Activated T-cell treated with anti-CD3 and anti-CD28 coated beads, Interleukin-2, amount 50 U/mL, for 4 hours (primary cell): ENCODE data around the gene ELP2. TPM values are rescaled to one million over a fixed set of nuclear protein-coding genes. Genes with fewer than 3 reads are reported as not detected.
"Not testable (repeated sequence)": the region's sequence is repeated elsewhere in the genome, so short reads cannot be mapped to it uniquely, and the experiment has no call there.

Experiments
- ATAC-seq, 2 donors: fragments of 200-7000 bp; cut with Tn5 transposase; one replicate each; pipeline ENCODE4 v1.10.0; 2021
- DNase-seq: peaks from one replicate; pipeline ENCODE4 v3.0.0-alpha.2; 2020
- H3K27me3 Mint-ChIP-seq: one replicate; pipeline ENCODE4 v1.8.0; 2021; ENCODE audit warnings: low read depth, mixed read lengths
- H3K36me3 Mint-ChIP-seq: one replicate; pipeline ENCODE4 v1.8.0; 2022; ENCODE audit warnings: mixed read lengths; ENCODE audit not compliant: insufficient read depth
- H3K4me1 Mint-ChIP-seq: one replicate; pipeline ENCODE4 v1.8.0; 2021; ENCODE audit warnings: low read depth, mixed read lengths
- H3K4me3 Mint-ChIP-seq: one replicate; pipeline ENCODE4 v1.8.0; 2021; ENCODE audit warnings: mild to moderate bottlenecking, moderate library complexity, mixed read lengths
- H3K9me3 Mint-ChIP-seq: one replicate; pipeline ENCODE4 v1.8.0; 2021; ENCODE audit warnings: mixed read lengths
- total RNA-seq, 3 donors: library from RNA; stranded (reverse); gene quantifications; one replicate each; pipeline ENCODE4 v1.2.1, GENCODE V29; 2021

ELP2 gene
- total RNA-seq, 3 donors from 2014 or later, result 91.2 to 114 (median 99.2) TPM

GRCh38 chr18:36197511-36198166 is 67.9 kb downstream of the ELP2 start:
- Mint-ChIP-seq H3K27me3 (no peaks in the 10 kb centered on the region), H3K4me1 (no peaks in the 10 kb centered on the region), H3K9me3 (no peaks in the 10 kb centered on the region), H3K4me3 (no peak overlapping the region), H3K36me3 (no peaks in the 10 kb centered on the region)
- no peak for DNase-seq
- ATAC-seq, result no peak

- Mint-ChIP-seq H3K4me3 (no peak overlapping the region), H3K36me3 (no peaks in the 10 kb centered on the region), H3K4me1 (no peaks in the 10 kb centered on the region), H3K9me3 (no peaks in the 10 kb centered on the region), H3K27me3 (no peaks in the 10 kb centered on the region)
- ATAC-seq, result no peak
- DNase-seq, result no peak
Observed at GRCh38 chr18:36199691-36200295, 70.1 kb downstream of the ELP2 start.

- DNase-seq, result no peak
- ATAC-seq, result no peak
Observed at GRCh38 chr18:36200354-36200771, 70.7 kb downstream of the ELP2 start.

GRCh38 chr18:36201765-36202164 is 72.1 kb downstream of the ELP2 start:
- Mint-ChIP-seq H3K36me3 (no peaks in the 10 kb centered on the region), H3K9me3 (no peaks in the 10 kb centered on the region), H3K4me1 (no peaks in the 10 kb centered on the region), H3K27me3 (no peaks in the 10 kb centered on the region), H3K4me3 (no peak overlapping the region)
- ATAC-seq (no peak), DNase-seq (no peak)

More at GRCh38 chr18:36200354-36200771, 70.7 kb downstream of the ELP2 start:
- no peaks in the 10 kb centered on the region for H3K9me3 Mint-ChIP-seq
- no peaks in the 10 kb centered on the region for H3K27me3 Mint-ChIP-seq
- H3K4me1 Mint-ChIP-seq, result no peaks in the 10 kb centered on the region
- no peaks in the 10 kb centered on the region for H3K36me3 Mint-ChIP-seq
- no peak overlapping the region for H3K4me3 Mint-ChIP-seq

- H3K9me3 Mint-ChIP-seq, result peaks cover 9% of the 10 kb centered on the region
- DNase-seq (no peak), ATAC-seq (no peak)
Observed at GRCh38 chr18:36203360-36203895, 73.7 kb downstream of the ELP2 start.

GRCh38 chr18:36205166-36205565 is 75.5 kb downstream of the ELP2 start:
- ATAC-seq (no peak), DNase-seq (no peak)
- no peaks in the 10 kb centered on the region for H3K4me1 Mint-ChIP-seq
- no peak overlapping the region for H3K4me3 Mint-ChIP-seq
- peaks cover 9% of the 10 kb centered on the region for H3K9me3 Mint-ChIP-seq
- H3K36me3 Mint-ChIP-seq, result no peaks in the 10 kb centered on the region
- no peaks in the 10 kb centered on the region for H3K27me3 Mint-ChIP-seq

More at GRCh38 chr18:36203360-36203895, 73.7 kb downstream of the ELP2 start:
- Mint-ChIP-seq H3K4me1 (no peaks in the 10 kb centered on the region), H3K27me3 (no peaks in the 10 kb centered on the region), H3K4me3 (no peak overlapping the region), H3K36me3 (no peaks in the 10 kb centered on the region)

GRCh38 chr18:36207303-36207702 is 77.6 kb downstream of the ELP2 start:
- H3K36me3 Mint-ChIP-seq, result no peaks in the 10 kb centered on the region
- no peaks in the 10 kb centered on the region for H3K4me1 Mint-ChIP-seq
- H3K4me3 Mint-ChIP-seq, result no peak overlapping the region
- ATAC-seq (no peak), DNase-seq (no peak)
- peaks cover 8% of the 10 kb centered on the region for H3K27me3 Mint-ChIP-seq
- H3K9me3 Mint-ChIP-seq, result peaks cover 9% of the 10 kb centered on the region

- DNase-seq, H3K4me1 Mint-ChIP-seq, H3K4me3 Mint-ChIP-seq, ATAC-seq, H3K9me3 Mint-ChIP-seq, H3K27me3 Mint-ChIP-seq, H3K36me3 Mint-ChIP-seq: not testable (repeated sequence)
Observed at GRCh38 chr18:36207969-36208368, 78.3 kb downstream of the ELP2 start.

- H3K4me3 Mint-ChIP-seq, result no peak overlapping the region
- no peaks in the 10 kb centered on the region for H3K4me1 Mint-ChIP-seq
- DNase-seq (no peak), ATAC-seq (no peak)
- peaks cover 9% of the 10 kb centered on the region for H3K9me3 Mint-ChIP-seq
- no peaks in the 10 kb centered on the region for H3K36me3 Mint-ChIP-seq
- H3K27me3 Mint-ChIP-seq, result peaks cover 8% of the 10 kb centered on the region
Observed at GRCh38 chr18:36211612-36212065, 81.9 kb downstream of the ELP2 start.

GRCh38 chr18:36212301-36213171 is 82.8 kb downstream of the ELP2 start:
- Mint-ChIP-seq H3K9me3 (peaks cover 9% of the 10 kb centered on the region), H3K36me3 (no peaks in the 10 kb centered on the region), H3K27me3 (peaks cover 8% of the 10 kb centered on the region), H3K4me1 (no peaks in the 10 kb centered on the region), H3K4me3 (no peak overlapping the region)
- DNase-seq, result no peak
- no peak for ATAC-seq

- no peak for ATAC-seq
- Mint-ChIP-seq H3K4me1 (no peaks in the 10 kb centered on the region), H3K27me3 (peaks cover 8% of the 10 kb centered on the region), H3K36me3 (no peaks in the 10 kb centered on the region), H3K4me3 (no peak overlapping the region), H3K9me3 (no peaks in the 10 kb centered on the region)
- DNase-seq, result no peak
Observed at GRCh38 chr18:36214811-36215210, 85.1 kb downstream of the ELP2 start.

GRCh38 chr18:36215577-36215976 is 85.9 kb downstream of the ELP2 start:
- Mint-ChIP-seq H3K36me3 (no peaks in the 10 kb centered on the region), H3K4me1 (no peaks in the 10 kb centered on the region), H3K9me3 (no peaks in the 10 kb centered on the region), H3K27me3 (peaks cover 8% of the 10 kb centered on the region), H3K4me3 (no peak overlapping the region)
- ATAC-seq, result no peak
- no peak for DNase-seq

- no peaks in the 10 kb centered on the region for H3K9me3 Mint-ChIP-seq
- DNase-seq, result no peak
- no peak overlapping the region for H3K4me3 Mint-ChIP-seq
- no peaks in the 10 kb centered on the region for H3K27me3 Mint-ChIP-seq
- no peak for ATAC-seq
- H3K4me1 Mint-ChIP-seq, result no peaks in the 10 kb centered on the region
- no peaks in the 10 kb centered on the region for H3K36me3 Mint-ChIP-seq
Observed at GRCh38 chr18:36217348-36217747, 87.6 kb downstream of the ELP2 start.

GRCh38 chr18:36229188-36229587 is 99.5 kb downstream of the ELP2 start:
- H3K4me3 Mint-ChIP-seq, result no peak overlapping the region
- DNase-seq (no peak), ATAC-seq (no peak)
- H3K9me3 Mint-ChIP-seq, result peaks cover 38% of the 10 kb centered on the region
- H3K36me3 Mint-ChIP-seq, result no peaks in the 10 kb centered on the region
- H3K27me3 Mint-ChIP-seq, result peaks cover 7% of the 10 kb centered on the region
- H3K4me1 Mint-ChIP-seq, result no peaks in the 10 kb centered on the region
